H9 (cell line): ENCODE data around the gene SLC12A3. TPM values are rescaled to one million over a fixed set of nuclear protein-coding genes. Genes with fewer than 3 reads are reported as not detected.

Experiments
- DNase-seq: peaks from one replicate; pipeline ENCODE4 v3.0.0-alpha.2; 2017
- H2AFZ ChIP-seq: one replicate; pipeline ENCODE4 v1.6.1; 2013; ENCODE audit warnings: mild to moderate bottlenecking, low read length, control low read depth, moderate library complexity
- H2AK5ac ChIP-seq: 2 replicates; pipeline ENCODE4 v1.6.1; 2013; ENCODE audit warnings: low read length, control low read depth, mixed read lengths; ENCODE audit not compliant: insufficient read length
- H2BK120ac ChIP-seq: one replicate; pipeline ENCODE4 v1.6.1; 2013; ENCODE audit warnings: low read depth, mild to moderate bottlenecking, low read length, control low read depth, inconsistent platforms; ENCODE audit not compliant: poor library complexity, severe bottlenecking
- H2BK12ac ChIP-seq: 2 replicates; pipeline ENCODE4 v1.6.1; 2013; ENCODE audit warnings: low read length, control low read depth, mixed read lengths, low read depth; ENCODE audit not compliant: insufficient read length
- H2BK15ac ChIP-seq: 2 replicates; pipeline ENCODE4 v1.6.1; 2013; ENCODE audit warnings: low read depth, low read length, control low read depth
- H2BK20ac ChIP-seq: one replicate; pipeline ENCODE4 v1.6.1; 2013; ENCODE audit warnings: low read depth, mild to moderate bottlenecking, low read length, control low read depth, inconsistent platforms; ENCODE audit not compliant: poor library complexity, severe bottlenecking
- H2BK5ac ChIP-seq: 2 replicates; pipeline ENCODE4 v1.6.1; 2013; ENCODE audit warnings: low read length, control low read depth, mixed read lengths; ENCODE audit not compliant: insufficient read length
- H3K14ac ChIP-seq: 2 replicates; pipeline ENCODE4 v1.6.1; 2013; ENCODE audit warnings: low read length, control low read depth; ENCODE audit not compliant: insufficient read depth
- H3K18ac ChIP-seq: 2 replicates; pipeline ENCODE4 v1.6.1; 2013; ENCODE audit warnings: low read depth, mild to moderate bottlenecking, mixed read lengths, low read length, control low read depth; ENCODE audit not compliant: insufficient read length
- H3K23ac ChIP-seq: 2 replicates; pipeline ENCODE4 v1.6.1; 2013; ENCODE audit warnings: low read length, control low read depth, mixed read lengths, low read depth; ENCODE audit not compliant: insufficient read length
- H3K23me2 ChIP-seq: 2 replicates; pipeline ENCODE4 v1.6.1; 2013; ENCODE audit warnings: low read depth, mild to moderate bottlenecking, mixed read lengths, low read length, control low read depth; ENCODE audit not compliant: insufficient read length, poor library complexity, severe bottlenecking
- H3K27ac ChIP-seq: 2 replicates; pipeline ENCODE4 v1.5.1; 2013; ENCODE audit warnings: low read length, control low read depth, mixed read lengths, low read depth; ENCODE audit not compliant: insufficient read length
- H3K27me3 ChIP-seq: 2 replicates; pipeline ENCODE4 v1.6.1; 2013; ENCODE audit warnings: low read length, control low read depth, inconsistent platforms; ENCODE audit not compliant: insufficient read depth
- H3K4ac ChIP-seq: 2 replicates; pipeline ENCODE4 v1.6.1; 2013; ENCODE audit warnings: low read depth, mild to moderate bottlenecking, control low read depth, inconsistent platforms, low read length, moderate library complexity
- H3K4me1 ChIP-seq: 2 replicates; pipeline ENCODE4 v1.6.1; 2013; ENCODE audit warnings: low read length, control low read depth, inconsistent platforms; ENCODE audit not compliant: insufficient read depth
- H3K4me2 ChIP-seq: 2 replicates; pipeline ENCODE4 v1.6.1; 2013; ENCODE audit warnings: low read length, control low read depth, mixed read lengths; ENCODE audit not compliant: insufficient read length, insufficient read depth
- H3K56ac ChIP-seq: 2 replicates; pipeline ENCODE4 v1.6.1; 2013; ENCODE audit warnings: low read depth, mild to moderate bottlenecking, mixed read lengths, low read length, control low read depth; ENCODE audit not compliant: insufficient read length
- H3K79me1 ChIP-seq: 2 replicates; pipeline ENCODE4 v1.6.1; 2013; ENCODE audit warnings: low read depth, mild to moderate bottlenecking, moderate library complexity, low read length, control low read depth, inconsistent platforms; ENCODE audit not compliant: insufficient read depth, poor library complexity, severe bottlenecking
- H3K79me2 ChIP-seq: 2 replicates; pipeline ENCODE4 v1.6.1; 2013; ENCODE audit warnings: low read length, control low read depth, inconsistent platforms; ENCODE audit not compliant: insufficient read depth
- H3K9ac ChIP-seq: 2 replicates; pipeline ENCODE4 v1.6.1; 2013; ENCODE audit warnings: low read length, control low read depth, mixed read lengths; ENCODE audit not compliant: insufficient read length; ENCODE audit errors: extremely low read depth
- H3K9me3 ChIP-seq: one replicate; pipeline ENCODE4 v1.6.1; 2013; ENCODE audit warnings: low read depth, low read length, inconsistent platforms; ENCODE audit not compliant: control insufficient read depth
- H3T11ph ChIP-seq: one replicate; pipeline ENCODE4 v1.6.1; 2013; ENCODE audit warnings: mild to moderate bottlenecking, low read length, control low read depth, inconsistent platforms
- H4K20me1 ChIP-seq: one replicate; pipeline ENCODE4 v1.6.1; 2013; ENCODE audit not compliant: control insufficient read depth, insufficient read length, insufficient read depth
- H4K5ac ChIP-seq: 2 replicates; pipeline ENCODE4 v1.6.1; 2013; ENCODE audit warnings: low read depth, mild to moderate bottlenecking, mixed read lengths, low read length, control low read depth; ENCODE audit not compliant: insufficient read length
- H4K8ac ChIP-seq: replicated peaks from 2 replicates; pipeline ENCODE4 v1.6.1; 2013; ENCODE audit warnings: low read length, control low read depth, mixed read lengths, low read depth; ENCODE audit not compliant: insufficient read length
- H4K91ac ChIP-seq: 2 replicates; pipeline ENCODE4 v1.6.1; 2013; ENCODE audit warnings: low read depth, mild to moderate bottlenecking, moderate library complexity, mixed read lengths, low read length, control low read depth; ENCODE audit not compliant: insufficient read length
- H3K27ac Mint-ChIP-seq, 3 experiments: 2 replicates in 2 of 3; 3 replicates in 1 of 3; pipeline ENCODE4 v1.8.0; 2020 to 2021; ENCODE audit warnings: mixed read lengths in 3 of 3, mild to moderate bottlenecking in 1 of 3, moderate library complexity in 1 of 3
- H3K27me3 Mint-ChIP-seq: 2 replicates; pipeline ENCODE4 v1.8.0; 2021; ENCODE audit warnings: low read depth, mild to moderate bottlenecking, moderate library complexity, mixed read lengths
- H3K36me3 Mint-ChIP-seq, 3 experiments: 2 replicates in 2 of 3; 3 replicates in 1 of 3; pipeline ENCODE4 v1.8.0; 2020 to 2021; ENCODE audit warnings: low read depth in 3 of 3, mixed read lengths in 3 of 3; ENCODE audit not compliant: insufficient read depth in 1 of 3
- H3K4me1 Mint-ChIP-seq, 2 experiments: 2 replicates each; pipeline ENCODE4 v1.8.0; 2020; ENCODE audit warnings: mixed read lengths in 2 of 2
- H3K4me3 Mint-ChIP-seq, 2 experiments: 2 replicates in 1 of 2; 3 replicates in 1 of 2; pipeline ENCODE4 v1.8.0; 2020 to 2021; ENCODE audit warnings: mild to moderate bottlenecking in 2 of 2, mixed read lengths in 2 of 2, moderate library complexity in 1 of 2
- H3K9me3 Mint-ChIP-seq, 2 experiments: 2 replicates in 1 of 2; 3 replicates in 1 of 2; pipeline ENCODE4 v1.8.0; 2020; ENCODE audit warnings: mild to moderate bottlenecking in 2 of 2, mixed read lengths in 2 of 2, moderate library complexity in 1 of 2
- CTCF ChIP-seq: fragments of 200-600 bp; sonication (generic); conservative IDR thresholded peaks from 3 replicates; pipeline ENCODE4 v1.8.0; 2021; ENCODE audit warnings: antibody characterized with exemption, mild to moderate bottlenecking
- WGBS: extraction: QIAGEN DNeasy Blood & Tissue Kit; methylation state at CpG from one replicate; pipeline ENCODE4 v1.1.7; 2013; ENCODE audit warnings: missing lambda C conversion rate, low lambda C conversion rate, mixed read lengths; ENCODE audit not compliant: insufficient read length; ENCODE audit errors: extremely low coverage; 5-methylcytosine and 5-hydroxymethylcytosine counted together
- total RNA-seq: library from RNA; stranded (reverse); gene quantifications from 2 replicates; pipeline ENCODE4 v1.2.1, GENCODE V29; 2021

SLC12A3 gene
- total RNA-seq, 1 experiment from 2014 or later = not detected

- Mint-ChIP-seq H3K27me3 (peaks cover 6% of the 10 kb centered on the region), H3K9me3 (peaks cover 20 to 23% of the 10 kb centered on the region in 2 experiments), H3K36me3 (peaks cover 10 to 15% (median 14%) of the 10 kb centered on the region in 3 experiments), H3K27ac (no peak overlapping the region), H3K4me3 (no peak overlapping the region), H3K4me1 (no peaks in the 10 kb centered on the region)
- no peaks in the 10 kb centered on the region for H3K4me1 ChIP-seq
- H3K9ac ChIP-seq = no peak overlapping the region
- no peak overlapping the region for H2AFZ ChIP-seq
- H2BK5ac ChIP-seq = no peak overlapping the region
- peaks cover 11% of the 10 kb centered on the region for H3K9me3 ChIP-seq
- no peak overlapping the region for H2BK12ac ChIP-seq
- H2BK15ac ChIP-seq = no peak overlapping the region
- H4K91ac ChIP-seq = no peak overlapping the region
- H3K56ac ChIP-seq = no peak overlapping the region
- H3K18ac ChIP-seq = no peak overlapping the region
- no peak overlapping the region for H3K4ac ChIP-seq
- no peak for TF ChIP-seq CTCF
- no peaks in the 10 kb centered on the region for H4K20me1 ChIP-seq
- no peak overlapping the region for H2BK120ac ChIP-seq
- no peak overlapping the region for H3K23ac ChIP-seq
- H2BK20ac ChIP-seq = no peak overlapping the region
- no peak overlapping the region for H3K14ac ChIP-seq
- no peak overlapping the region for H2AK5ac ChIP-seq
- H3K23me2 ChIP-seq = no peaks in the 10 kb centered on the region
- no peak overlapping the region for H3T11ph ChIP-seq
- no peaks in the 10 kb centered on the region for H3K79me1 ChIP-seq
- H3K27me3 ChIP-seq = no peaks in the 10 kb centered on the region
- H4K5ac ChIP-seq = no peak overlapping the region
- no peak overlapping the region for H3K27ac ChIP-seq
- no peaks in the 10 kb centered on the region for H3K79me2 ChIP-seq
- H3K4me2 ChIP-seq = no peak overlapping the region
- H4K8ac ChIP-seq = no peak overlapping the region
- no peak for DNase-seq
- no CpG with 5 or more reads among the region's 2 CpGs for WGBS
These were observed 18.6 kb downstream of the SLC12A3 start for GRCh38 chr16:56883586-56883985.
